Liver (tissue), 9 donors: ENCODE results near the gene RGS1. TPM values are rescaled to one million over a fixed set of nuclear protein-coding genes. Genes with fewer than 3 reads are reported as not detected.

Experiments used
- DNase-seq: peaks from one replicate; pipeline ENCODE4 v3.0.0-alpha.2; 2017; ENCODE audit warnings: low spot score
- H3K27ac ChIP-seq, 2 donors: one replicate each; pipeline ENCODE4 v1.7.0; 2013; ENCODE audit warnings: inconsistent platforms in 2 of 2, low read length in 2 of 2, control low read depth in 1 of 2, low read depth in 1 of 2, mild to moderate bottlenecking in 1 of 2
- H3K27me3 ChIP-seq, 4 donors: one replicate each; pipeline versions ENCODE4 v1.6.1 to v1.7.0; 2013; ENCODE audit warnings: low read length in 3 of 4, inconsistent platforms in 1 of 4, mild to moderate bottlenecking in 1 of 4, moderate library complexity in 1 of 4; ENCODE audit not compliant: control insufficient read depth in 4 of 4, insufficient read depth in 4 of 4
- H3K36me3 ChIP-seq, 4 donors: one replicate each; pipeline versions ENCODE4 v1.6.1 to v1.7.0; 2013; ENCODE audit warnings: low read length in 3 of 4, mild to moderate bottlenecking in 3 of 4, low read depth in 1 of 4, moderate library complexity in 1 of 4; ENCODE audit not compliant: control insufficient read depth in 4 of 4, insufficient read depth in 3 of 4
- H3K4me1 ChIP-seq, 4 donors: one replicate each; pipeline versions ENCODE4 v1.6.1 to v1.7.0; 2013; ENCODE audit warnings: low read length in 3 of 4, mild to moderate bottlenecking in 3 of 4, moderate library complexity in 1 of 4; ENCODE audit not compliant: control insufficient read depth in 4 of 4, insufficient read depth in 4 of 4
- H3K4me3 ChIP-seq, 3 donors: one replicate each; pipeline versions ENCODE4 v1.6.1 to v1.7.0; 2013; ENCODE audit warnings: low read length in 3 of 3, control low read depth in 1 of 3, low read depth in 1 of 3, mild to moderate bottlenecking in 1 of 3
- H3K9ac ChIP-seq, 2 donors: one replicate each; pipeline ENCODE4 v1.7.0; 2013; ENCODE audit warnings: low read length in 2 of 2, mild to moderate bottlenecking in 2 of 2, moderate library complexity in 2 of 2, control low read depth in 1 of 2, low read depth in 1 of 2
- H3K9me3 ChIP-seq, 4 donors: one replicate each; pipeline versions ENCODE4 v1.6.1 to v1.7.0; 2013; ENCODE audit warnings: low read length in 3 of 4; ENCODE audit not compliant: control insufficient read depth in 4 of 4
- EGR1 ChIP-seq, 2 donors: IDR thresholded peaks; 2 replicates each; pipeline ENCODE4 v1.6.1; 2016 to 2018; ENCODE audit warnings: antibody characterized with exemption in 2 of 2, low read depth in 2 of 2
- FOXA1 ChIP-seq: IDR thresholded peaks from 2 replicates; pipeline ENCODE4 v1.6.1; 2016; ENCODE audit warnings: antibody characterized with exemption
- GABPA ChIP-seq, 2 donors: IDR thresholded peaks in 1 of 2; conservative IDR thresholded peaks in 1 of 2; 2 replicates each; pipeline ENCODE4 v1.6.1; 2016; ENCODE audit warnings: antibody characterized with exemption in 2 of 2, mild to moderate bottlenecking in 1 of 2, moderate library complexity in 1 of 2
- HNF4A ChIP-seq, 2 donors: conservative IDR thresholded peaks; 2 replicates each; pipeline ENCODE4 v1.6.1; 2016; ENCODE audit warnings: antibody characterized with exemption in 2 of 2, mild to moderate bottlenecking in 2 of 2
- HNF4G ChIP-seq: IDR thresholded peaks from 2 replicates; pipeline ENCODE4 v1.6.1; 2016; ENCODE audit warnings: antibody characterized with exemption
- JUND ChIP-seq, 2 donors: IDR thresholded peaks; 2 replicates each; pipeline ENCODE4 v1.6.1; 2016; ENCODE audit warnings: antibody characterized with exemption in 2 of 2
- NR2F2 ChIP-seq: IDR thresholded peaks from 2 replicates; pipeline ENCODE4 v1.6.1; 2016; ENCODE audit warnings: antibody characterized with exemption
- RAD21 ChIP-seq, 2 donors: IDR thresholded peaks; 2 replicates each; pipeline ENCODE4 v1.6.1; 2016; ENCODE audit warnings: antibody characterized with exemption in 2 of 2, mild to moderate bottlenecking in 2 of 2
- RXRA ChIP-seq, 2 donors: IDR thresholded peaks; 2 replicates each; pipeline ENCODE4 v1.6.1; 2017 to 2018; ENCODE audit warnings: antibody characterized with exemption in 2 of 2, mild to moderate bottlenecking in 1 of 2
- SP1 ChIP-seq: IDR thresholded peaks from 2 replicates; pipeline ENCODE4 v1.6.1; 2018; ENCODE audit warnings: antibody characterized with exemption, mild to moderate bottlenecking
- TAF1 ChIP-seq: conservative IDR thresholded peaks from 2 replicates; pipeline ENCODE4 v1.6.1; 2016; ENCODE audit warnings: antibody characterized with exemption, mild to moderate bottlenecking
- YY1 ChIP-seq: IDR thresholded peaks from 2 replicates; pipeline ENCODE4 v1.6.1; 2016; ENCODE audit warnings: antibody characterized with exemption, mild to moderate bottlenecking
- WGBS: extraction: QIAGEN DNeasy Blood & Tissue Kit; methylation state at CpG from one replicate; pipeline ENCODE4 v1.1.7; 2013; 5-methylcytosine and 5-hydroxymethylcytosine counted together
- polyA plus RNA-seq, 2 donors: library from polyadenylated mRNA; stranded (reverse) in 1 of 2; unstranded in 1 of 2; fragments of 200-250 nt in 1 of 2; fragments of >200 nt in 1 of 2; fragmentation: Nextera tagmentation in 1 of 2; extraction: Ambion mirVana in 1 of 2; gene quantifications; one replicate each; pipeline versions ENCODE4 v1.2.1 to v1.2.3, GENCODE V29; 2013 to 2015
- total RNA-seq, 2 donors: library from RNA; depleted of rRNA; stranded (reverse); fragments of >200 nt; gene quantifications; one replicate each; pipeline ENCODE4 v1.2.3, GENCODE V29; 2014
- TF ChIP-seq, protein P1 (sequence below): IDR thresholded peaks from 2 replicates; pipeline ENCODE4 v1.6.1; 2016; ENCODE audit warnings: antibody characterized with exemption, mild to moderate bottlenecking
- TF ChIP-seq, protein P2 (sequence below): IDR thresholded peaks from 2 replicates; pipeline ENCODE4 v1.6.1; 2016; ENCODE audit warnings: antibody characterized with exemption
- TF ChIP-seq, protein P3 (sequence below): IDR thresholded peaks from 2 replicates; pipeline ENCODE4 v1.6.1; 2016; ENCODE audit warnings: antibody characterized with exemption
- TF ChIP-seq, protein P4 (sequence below): IDR thresholded peaks from 2 replicates; pipeline ENCODE4 v1.6.1; 2016; ENCODE audit warnings: antibody characterized with exemption
- TF ChIP-seq, protein P5 (sequence below): fragments of 150-350 bp; IDR thresholded peaks from 2 replicates; pipeline ENCODE4 v1.5.1; 2017; ENCODE audit warnings: improper control_type of control experiment, low read depth, low read length; ENCODE audit not compliant: missing input control
- donor health status: healthy.
- donor health status: healthy.
- donor health status: healthy.
- donor health status: healthy.
- donor health status: healthy.

Gene RGS1
- total and polyA plus RNA-seq, 4 donors: 1.8 to 7.7 (median 6.0) TPM

DNA sequence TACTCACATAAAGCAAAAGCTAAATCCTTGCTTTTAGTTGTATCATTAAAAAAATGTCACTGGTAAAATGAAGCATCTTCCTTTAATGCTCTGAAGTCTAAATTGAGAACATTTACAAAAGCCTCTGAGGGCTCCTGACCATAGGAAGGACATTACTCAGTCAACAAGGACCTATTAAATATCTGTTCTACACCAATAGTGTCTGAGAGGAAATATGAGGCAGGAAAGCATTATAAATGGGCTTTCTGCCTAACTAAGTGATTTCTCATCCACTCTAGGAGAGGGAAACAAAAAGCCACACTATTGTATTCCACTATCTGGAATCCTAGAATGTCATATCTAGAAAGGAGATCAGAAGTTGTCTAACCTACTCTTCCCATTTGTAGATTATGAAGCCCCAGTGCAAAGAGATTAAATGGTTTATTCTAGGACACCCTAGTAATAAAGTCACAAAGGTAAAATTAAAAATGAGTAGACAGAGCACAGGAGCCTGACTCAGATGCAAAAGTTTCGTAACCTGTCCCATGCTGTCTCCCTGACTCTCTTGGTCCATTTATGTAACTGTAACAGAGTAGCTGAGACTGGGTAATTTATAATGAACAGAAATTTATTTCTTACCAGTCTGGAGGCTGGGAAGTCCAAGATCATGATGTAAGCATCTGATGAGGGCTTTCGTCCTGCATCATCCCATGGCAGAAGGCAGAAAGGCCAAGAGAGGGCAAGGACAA, 17.6 kb downstream of the RGS1 start:
- H3K4me3 ChIP-seq: no peak overlapping the region
- H3K9me3 ChIP-seq: no peaks in the 10 kb centered on the region
- no peaks in the 10 kb centered on the region for H3K27me3 ChIP-seq
- no peak overlapping the region for H3K27ac ChIP-seq
- WGBS: 94% methylated on average over 2 of the region's 2 CpGs
- H3K4me1 ChIP-seq: no peaks in the 10 kb centered on the region
- TF ChIP-seq HNF4A (conservative IDR thresholded peaks at IDR 0.05) (no peak), RAD21 (IDR thresholded peaks at IDR 0.05) (no peak), HNF4G (no peak), EGR1 (IDR thresholded peaks at IDR 0.05; ENCODE audit: low read depth in 2 of 2) (no peak), SP1 (no peak), RXRA (IDR thresholded peaks at IDR 0.05) (no peak), NR2F2 (no peak), YY1 (no peak), TAF1 (no peak)
- TF ChIP-seq, protein P1, sequence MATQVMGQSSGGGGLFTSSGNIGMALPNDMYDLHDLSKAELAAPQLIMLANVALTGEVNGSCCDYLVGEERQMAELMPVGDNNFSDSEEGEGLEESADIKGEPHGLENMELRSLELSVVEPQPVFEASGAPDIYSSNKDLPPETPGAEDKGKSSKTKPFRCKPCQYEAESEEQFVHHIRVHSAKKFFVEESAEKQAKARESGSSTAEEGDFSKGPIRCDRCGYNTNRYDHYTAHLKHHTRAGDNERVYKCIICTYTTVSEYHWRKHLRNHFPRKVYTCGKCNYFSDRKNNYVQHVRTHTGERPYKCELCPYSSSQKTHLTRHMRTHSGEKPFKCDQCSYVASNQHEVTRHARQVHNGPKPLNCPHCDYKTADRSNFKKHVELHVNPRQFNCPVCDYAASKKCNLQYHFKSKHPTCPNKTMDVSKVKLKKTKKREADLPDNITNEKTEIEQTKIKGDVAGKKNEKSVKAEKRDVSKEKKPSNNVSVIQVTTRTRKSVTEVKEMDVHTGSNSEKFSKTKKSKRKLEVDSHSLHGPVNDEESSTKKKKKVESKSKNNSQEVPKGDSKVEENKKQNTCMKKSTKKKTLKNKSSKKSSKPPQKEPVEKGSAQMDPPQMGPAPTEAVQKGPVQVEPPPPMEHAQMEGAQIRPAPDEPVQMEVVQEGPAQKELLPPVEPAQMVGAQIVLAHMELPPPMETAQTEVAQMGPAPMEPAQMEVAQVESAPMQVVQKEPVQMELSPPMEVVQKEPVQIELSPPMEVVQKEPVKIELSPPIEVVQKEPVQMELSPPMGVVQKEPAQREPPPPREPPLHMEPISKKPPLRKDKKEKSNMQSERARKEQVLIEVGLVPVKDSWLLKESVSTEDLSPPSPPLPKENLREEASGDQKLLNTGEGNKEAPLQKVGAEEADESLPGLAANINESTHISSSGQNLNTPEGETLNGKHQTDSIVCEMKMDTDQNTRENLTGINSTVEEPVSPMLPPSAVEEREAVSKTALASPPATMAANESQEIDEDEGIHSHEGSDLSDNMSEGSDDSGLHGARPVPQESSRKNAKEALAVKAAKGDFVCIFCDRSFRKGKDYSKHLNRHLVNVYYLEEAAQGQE: no peak
- TF ChIP-seq, protein P2, sequence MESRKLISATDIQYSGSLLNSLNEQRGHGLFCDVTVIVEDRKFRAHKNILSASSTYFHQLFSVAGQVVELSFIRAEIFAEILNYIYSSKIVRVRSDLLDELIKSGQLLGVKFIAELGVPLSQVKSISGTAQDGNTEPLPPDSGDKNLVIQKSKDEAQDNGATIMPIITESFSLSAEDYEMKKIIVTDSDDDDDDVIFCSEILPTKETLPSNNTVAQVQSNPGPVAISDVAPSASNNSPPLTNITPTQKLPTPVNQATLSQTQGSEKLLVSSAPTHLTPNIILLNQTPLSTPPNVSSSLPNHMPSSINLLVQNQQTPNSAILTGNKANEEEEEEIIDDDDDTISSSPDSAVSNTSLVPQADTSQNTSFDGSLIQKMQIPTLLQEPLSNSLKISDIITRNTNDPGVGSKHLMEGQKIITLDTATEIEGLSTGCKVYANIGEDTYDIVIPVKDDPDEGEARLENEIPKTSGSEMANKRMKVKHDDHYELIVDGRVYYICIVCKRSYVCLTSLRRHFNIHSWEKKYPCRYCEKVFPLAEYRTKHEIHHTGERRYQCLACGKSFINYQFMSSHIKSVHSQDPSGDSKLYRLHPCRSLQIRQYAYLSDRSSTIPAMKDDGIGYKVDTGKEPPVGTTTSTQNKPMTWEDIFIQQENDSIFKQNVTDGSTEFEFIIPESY: no peak
- TF ChIP-seq, protein P3, sequence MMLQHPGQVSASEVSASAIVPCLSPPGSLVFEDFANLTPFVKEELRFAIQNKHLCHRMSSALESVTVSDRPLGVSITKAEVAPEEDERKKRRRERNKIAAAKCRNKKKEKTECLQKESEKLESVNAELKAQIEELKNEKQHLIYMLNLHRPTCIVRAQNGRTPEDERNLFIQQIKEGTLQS: no peak
- TF ChIP-seq, protein P4, sequence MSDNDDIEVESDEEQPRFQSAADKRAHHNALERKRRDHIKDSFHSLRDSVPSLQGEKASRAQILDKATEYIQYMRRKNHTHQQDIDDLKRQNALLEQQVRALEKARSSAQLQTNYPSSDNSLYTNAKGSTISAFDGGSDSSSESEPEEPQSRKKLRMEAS: no peak
- TF ChIP-seq, protein P5, sequence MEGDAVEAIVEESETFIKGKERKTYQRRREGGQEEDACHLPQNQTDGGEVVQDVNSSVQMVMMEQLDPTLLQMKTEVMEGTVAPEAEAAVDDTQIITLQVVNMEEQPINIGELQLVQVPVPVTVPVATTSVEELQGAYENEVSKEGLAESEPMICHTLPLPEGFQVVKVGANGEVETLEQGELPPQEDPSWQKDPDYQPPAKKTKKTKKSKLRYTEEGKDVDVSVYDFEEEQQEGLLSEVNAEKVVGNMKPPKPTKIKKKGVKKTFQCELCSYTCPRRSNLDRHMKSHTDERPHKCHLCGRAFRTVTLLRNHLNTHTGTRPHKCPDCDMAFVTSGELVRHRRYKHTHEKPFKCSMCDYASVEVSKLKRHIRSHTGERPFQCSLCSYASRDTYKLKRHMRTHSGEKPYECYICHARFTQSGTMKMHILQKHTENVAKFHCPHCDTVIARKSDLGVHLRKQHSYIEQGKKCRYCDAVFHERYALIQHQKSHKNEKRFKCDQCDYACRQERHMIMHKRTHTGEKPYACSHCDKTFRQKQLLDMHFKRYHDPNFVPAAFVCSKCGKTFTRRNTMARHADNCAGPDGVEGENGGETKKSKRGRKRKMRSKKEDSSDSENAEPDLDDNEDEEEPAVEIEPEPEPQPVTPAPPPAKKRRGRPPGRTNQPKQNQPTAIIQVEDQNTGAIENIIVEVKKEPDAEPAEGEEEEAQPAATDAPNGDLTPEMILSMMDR: no peak
- H3K36me3 ChIP-seq: no peaks in the 10 kb centered on the region
- H3K9ac ChIP-seq: no peak overlapping the region
- DNase-seq: no peak

DNA sequence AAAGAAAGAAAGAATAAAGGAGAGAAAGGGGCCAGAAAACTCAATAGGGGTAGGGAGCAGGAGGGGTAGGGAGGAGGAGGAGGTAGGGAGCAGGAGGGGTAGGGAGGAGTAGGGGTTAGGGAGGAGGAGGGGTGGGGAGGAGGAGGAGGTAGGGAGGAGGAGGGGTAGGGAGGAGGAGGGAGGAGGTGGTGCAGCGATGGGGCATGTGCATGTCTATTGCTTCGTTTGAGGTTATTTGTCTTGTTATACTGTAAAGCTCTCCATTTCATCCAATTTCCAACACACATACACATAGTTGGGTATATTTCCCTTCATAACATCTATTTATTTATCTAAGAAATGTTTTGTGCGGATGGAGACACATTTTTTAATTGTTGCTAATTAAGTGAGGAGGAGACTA, 19.7 kb downstream of the RGS1 start:
- no peak overlapping the region for H3K27ac ChIP-seq
- no peak overlapping the region for H3K9ac ChIP-seq
- H3K4me1 ChIP-seq: no peaks in the 10 kb centered on the region
- no peaks in the 10 kb centered on the region for H3K36me3 ChIP-seq
- TF ChIP-seq, protein P3: no peak
- TF ChIP-seq FOXA1 (no peak), GABPA (IDR thresholded peaks at IDR 0.05 in 1 of 2, conservative IDR thresholded peaks at IDR 0.05 in 1 of 2) (no peak), JUND (IDR thresholded peaks at IDR 0.05) (no peak), RXRA (IDR thresholded peaks at IDR 0.05) (no peak), EGR1 (IDR thresholded peaks at IDR 0.05; ENCODE audit: low read depth in 2 of 2) (no peak), HNF4G (no peak)
- TF ChIP-seq, protein P5: no peak
- no peaks in the 10 kb centered on the region for H3K27me3 ChIP-seq
- no peak overlapping the region for H3K4me3 ChIP-seq
- 78% methylated on average over 3 of the region's 3 CpGs for WGBS
- DNase-seq: no peak
- no peaks in the 10 kb centered on the region for H3K9me3 ChIP-seq
